ENCODE measurements around the gene ZBED4.

ZBED4 gene

DNA sequence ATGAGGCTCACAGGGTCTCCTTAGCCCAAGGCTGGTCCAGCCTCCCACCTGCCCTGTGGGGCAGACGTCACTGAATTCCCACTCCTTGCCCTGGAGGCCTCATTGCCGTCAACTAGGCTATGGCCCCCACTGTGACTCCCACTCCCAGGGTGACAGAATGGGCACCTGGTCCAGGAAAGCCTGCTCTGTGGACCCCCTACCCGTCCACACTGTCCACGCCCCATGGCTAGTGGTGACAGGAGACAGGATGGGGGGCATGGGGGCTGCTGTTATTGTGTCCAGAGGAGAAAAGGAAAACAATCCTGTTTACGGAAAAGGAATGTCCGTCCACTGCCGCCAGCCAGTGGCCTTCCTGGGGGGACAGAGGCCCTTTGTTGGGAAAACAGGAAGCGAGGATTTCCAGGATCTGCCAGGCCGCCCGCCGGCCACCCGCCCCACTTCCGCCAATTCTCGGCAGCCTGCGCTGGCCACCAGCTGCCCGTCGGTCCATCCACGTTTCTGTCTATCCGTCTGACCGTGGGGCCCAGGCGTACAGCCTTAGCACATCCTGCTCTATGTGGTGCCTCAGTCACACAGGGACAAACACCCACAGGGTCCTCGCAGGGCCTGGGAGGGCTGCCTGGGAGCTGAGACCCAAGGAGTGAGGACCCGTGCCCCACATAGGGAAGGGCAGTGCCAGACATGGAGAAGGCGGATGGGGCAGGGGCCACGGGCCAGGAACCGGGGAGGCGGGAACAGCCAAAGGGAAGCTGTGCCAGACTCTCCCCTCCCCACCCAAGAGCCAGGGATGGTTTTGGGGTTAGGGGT, 84.3 kb downstream of the ZBED4 start:
- TF ChIP-seq, protein P1, sequence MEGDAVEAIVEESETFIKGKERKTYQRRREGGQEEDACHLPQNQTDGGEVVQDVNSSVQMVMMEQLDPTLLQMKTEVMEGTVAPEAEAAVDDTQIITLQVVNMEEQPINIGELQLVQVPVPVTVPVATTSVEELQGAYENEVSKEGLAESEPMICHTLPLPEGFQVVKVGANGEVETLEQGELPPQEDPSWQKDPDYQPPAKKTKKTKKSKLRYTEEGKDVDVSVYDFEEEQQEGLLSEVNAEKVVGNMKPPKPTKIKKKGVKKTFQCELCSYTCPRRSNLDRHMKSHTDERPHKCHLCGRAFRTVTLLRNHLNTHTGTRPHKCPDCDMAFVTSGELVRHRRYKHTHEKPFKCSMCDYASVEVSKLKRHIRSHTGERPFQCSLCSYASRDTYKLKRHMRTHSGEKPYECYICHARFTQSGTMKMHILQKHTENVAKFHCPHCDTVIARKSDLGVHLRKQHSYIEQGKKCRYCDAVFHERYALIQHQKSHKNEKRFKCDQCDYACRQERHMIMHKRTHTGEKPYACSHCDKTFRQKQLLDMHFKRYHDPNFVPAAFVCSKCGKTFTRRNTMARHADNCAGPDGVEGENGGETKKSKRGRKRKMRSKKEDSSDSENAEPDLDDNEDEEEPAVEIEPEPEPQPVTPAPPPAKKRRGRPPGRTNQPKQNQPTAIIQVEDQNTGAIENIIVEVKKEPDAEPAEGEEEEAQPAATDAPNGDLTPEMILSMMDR (IDR thresholded peaks at IDR 0.05; ENCODE audit: low read depth, low read length, missing control alignments): no peak
- no peak overlapping the region for H3K4me3 ChIP-seq (ENCODE audit: low read depth, low read length)
- no peak for DNase-seq (ENCODE audit: low read depth)

DNA sequence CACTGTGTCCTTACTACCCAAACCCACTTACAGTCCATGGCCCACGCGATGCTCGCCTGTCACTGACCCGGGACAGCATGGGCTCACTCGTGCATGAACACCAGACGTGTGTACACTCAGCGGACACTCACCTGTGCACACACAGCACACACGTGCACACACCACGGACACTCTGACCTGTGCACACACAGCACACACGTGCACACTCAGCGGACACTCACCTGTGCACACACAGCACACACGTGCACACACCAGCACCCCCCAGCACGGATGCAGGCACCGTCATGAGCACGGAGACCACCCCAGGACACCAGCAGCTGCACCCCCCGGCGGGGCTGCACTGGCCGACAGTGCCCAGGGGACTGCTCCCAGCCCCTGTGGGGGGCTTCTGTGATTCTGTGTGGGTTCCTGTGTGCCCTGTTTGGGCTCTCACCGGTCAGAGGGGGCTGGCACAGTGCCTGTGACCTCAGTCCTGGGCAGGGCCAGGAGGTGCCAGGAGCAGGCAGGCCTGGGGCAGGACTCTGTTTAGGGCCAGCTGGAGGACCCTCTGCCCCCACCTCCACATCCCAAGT, 85.0 kb downstream of the ZBED4 start:
- no peak for DNase-seq (ENCODE audit: low read depth)
- TF ChIP-seq, protein P1 (IDR thresholded peaks at IDR 0.05; ENCODE audit: low read depth, low read length, missing control alignments): no peak

More for the DNA sequence above, 85.0 kb downstream of the ZBED4 start:
- H3K4me3 ChIP-seq (ENCODE audit: low read depth, low read length): no peak overlapping the region
